ENCODE results near the gene SH3YL1. TPM values are rescaled to one million over a fixed set of nuclear protein-coding genes. Genes with fewer than 3 reads are reported as not detected.

SH3YL1 gene
- total RNA-seq, 1 donor from 2014 or later = 24.8 TPM

- H3K4me3 ChIP-seq (ENCODE audit: low read depth, low read length) = no peak overlapping the region
- no peak for DNase-seq (ENCODE audit: low read depth)
- no peak for TF ChIP-seq CTCF (conservative IDR thresholded peaks at IDR 0.05; ENCODE audit: low read depth, low read length)
These were observed 78.6 kb downstream of the SH3YL1 start for GRCh38 chr2:185221-185620.

- no peak for DNase-seq (ENCODE audit: low read depth)
- no peak for TF ChIP-seq CTCF (conservative IDR thresholded peaks at IDR 0.05; ENCODE audit: low read depth, low read length)
- no peak overlapping the region for H3K4me3 ChIP-seq (ENCODE audit: low read depth, low read length)
These were observed 79.1 kb downstream of the SH3YL1 start for GRCh38 chr2:184695-185094.

GRCh38 chr2:182509-183122 lies 81.2 kb downstream of the SH3YL1 start:
- TF ChIP-seq CTCF (conservative IDR thresholded peaks at IDR 0.05; ENCODE audit: low read depth, low read length) = no peak
- no peak for DNase-seq (ENCODE audit: low read depth)
- H3K4me3 ChIP-seq (ENCODE audit: low read depth, low read length) = no peak overlapping the region

GRCh38 chr2:180311-180710 lies 83.5 kb downstream of the SH3YL1 start:
- no peak overlapping the region for H3K4me3 ChIP-seq (ENCODE audit: low read depth, low read length)
- no peak for DNase-seq (ENCODE audit: low read depth)
- TF ChIP-seq CTCF (conservative IDR thresholded peaks at IDR 0.05; ENCODE audit: low read depth, low read length) = no peak

- no peak overlapping the region for H3K4me3 ChIP-seq (ENCODE audit: low read depth, low read length)
- no peak for DNase-seq (ENCODE audit: low read depth)
- TF ChIP-seq CTCF (conservative IDR thresholded peaks at IDR 0.05; ENCODE audit: low read depth, low read length) = no peak
These were observed 83.9 kb downstream of the SH3YL1 start for GRCh38 chr2:179886-180285.

- no peak for TF ChIP-seq CTCF (conservative IDR thresholded peaks at IDR 0.05; ENCODE audit: low read depth, low read length)
- no peak overlapping the region for H3K4me3 ChIP-seq (ENCODE audit: low read depth, low read length)
- DNase-seq (ENCODE audit: low read depth) = no peak
These were observed 86.1 kb downstream of the SH3YL1 start for GRCh38 chr2:177733-178132.

GRCh38 chr2:176917-177316 lies 86.9 kb downstream of the SH3YL1 start:
- TF ChIP-seq CTCF (conservative IDR thresholded peaks at IDR 0.05; ENCODE audit: low read depth, low read length) = no peak
- DNase-seq (ENCODE audit: low read depth) = no peak
- no peak overlapping the region for H3K4me3 ChIP-seq (ENCODE audit: low read depth, low read length)
